Keratinocyte (primary cell): Measurements from ENCODE around the gene TECRL. TPM values are rescaled to one million over a fixed set of nuclear protein-coding genes. Genes with fewer than 3 reads are reported as not detected.

Experiments
- DNase-seq: peaks from one replicate; pipeline ENCODE4 v3.0.0-alpha.2; 2011; ENCODE audit warnings: low read depth, missing footprints, low spot score
- FAIRE-seq: peaks from 2 replicates; lab custom pipeline; 2011; peaks lifted over from hg19 to GRCh38; lab: Jason Lieb, UNC
- H2AFZ ChIP-seq: 2 replicates; pipeline ENCODE4 v1.6.0; 2012; ENCODE audit warnings: low read length, control low read depth, inconsistent platforms; ENCODE audit not compliant: control insufficient read depth
- H3K27ac ChIP-seq: 2 replicates; pipeline ENCODE4 v1.5.1; 2011; ENCODE audit warnings: low read length; ENCODE audit not compliant: control insufficient read depth, insufficient read depth
- H3K27me3 ChIP-seq: 3 replicates; pipeline ENCODE4 v1.6.0; 2011; ENCODE audit warnings: low read length; ENCODE audit not compliant: control insufficient read depth, insufficient read depth; ENCODE audit errors: extremely low read depth
- H3K36me3 ChIP-seq, 2 experiments: 2 replicates in 1 of 2; 3 replicates in 1 of 2; pipeline ENCODE4 v1.5.1; 2011; ENCODE audit warnings: low read length in 2 of 2, mild to moderate bottlenecking in 1 of 2; ENCODE audit not compliant: control insufficient read depth in 2 of 2, insufficient read depth in 2 of 2; ENCODE audit errors: extremely low read depth in 1 of 2
- H3K4me1 ChIP-seq: 3 replicates; pipeline ENCODE4 v1.5.1; 2011; ENCODE audit warnings: low read length; ENCODE audit not compliant: control insufficient read depth, insufficient read depth; ENCODE audit errors: extremely low read depth
- H3K4me2 ChIP-seq: 3 replicates; pipeline ENCODE4 v1.6.0; 2011; ENCODE audit warnings: low read depth, low read length; ENCODE audit not compliant: control insufficient read depth, insufficient read depth; ENCODE audit errors: extremely low read depth
- H3K4me3 ChIP-seq, 3 experiments: fragments of 200-600 bp in 1 of 3; sonication (generic) in 1 of 3; 2 replicates in 2 of 3; 3 replicates in 1 of 3; pipeline ENCODE4 v1.5.1; 2011 to 2016; ENCODE audit warnings: low read length in 3 of 3, mild to moderate bottlenecking in 3 of 3, control low read depth in 2 of 3, inconsistent platforms in 1 of 3, low read depth in 1 of 3, mixed read lengths in 1 of 3, mixed run types in 1 of 3, moderate library complexity in 1 of 3; ENCODE audit not compliant: control insufficient read depth in 2 of 3, insufficient read depth in 2 of 3; ENCODE audit errors: extremely low read depth in 1 of 3
- H3K79me2 ChIP-seq: 2 replicates; pipeline ENCODE4 v1.6.0; 2012; ENCODE audit warnings: low read length; ENCODE audit not compliant: control insufficient read depth, insufficient read depth
- H3K9ac ChIP-seq: 3 replicates; pipeline ENCODE4 v1.6.0; 2011; ENCODE audit warnings: low read length; ENCODE audit not compliant: control insufficient read depth, insufficient read depth; ENCODE audit errors: extremely low read depth
- H3K9me1 ChIP-seq: 3 replicates; pipeline ENCODE4 v1.6.0; 2011; ENCODE audit warnings: low read length; ENCODE audit not compliant: control insufficient read depth, insufficient read depth; ENCODE audit errors: extremely low read depth
- H3K9me3 ChIP-seq: 2 replicates; pipeline ENCODE4 v1.5.1; 2012; ENCODE audit warnings: low read depth, low read length; ENCODE audit not compliant: control insufficient read depth
- H4K20me1 ChIP-seq: 3 replicates; pipeline ENCODE4 v1.6.0; 2011; ENCODE audit warnings: low read length; ENCODE audit not compliant: control insufficient read depth, insufficient read depth; ENCODE audit errors: extremely low read depth
- EZH2 ChIP-seq: IDR thresholded peaks from one replicate; pipeline ENCODE4 v1.6.1; 2012; ENCODE audit warnings: inconsistent platforms, mild to moderate bottlenecking, low read length, moderate library complexity
- dilution Hi-C: fragments of 300-500 bp; cut with MboI; formaldehyde crosslinking; loops from one replicate; pipeline ENCODE4 v1.7.0; 2020; ENCODE audit warnings: low sequenced_read_pairs; ENCODE audit not compliant: extremely low pct_ligation_motif_present
- polyA plus RNA-seq, 5 experiments: library from polyadenylated mRNA; depleted of rRNA in 3 of 5; stranded (reverse) in 3 of 5; stranded (forward) in 1 of 5; unstranded in 1 of 5; fragments of >200 nt; gene quantifications; 1 replicate in 1 of 5; 2 replicates in 3 of 5; 3 replicates in 1 of 5; pipeline versions ENCODE4 v1.2.1 to v1.2.3, GENCODE V29; 2011 to 2012; ENCODE audit warnings: missing spikeins in 2 of 5, low read depth in 1 of 5, low replicate concordance in 1 of 5
- TF ChIP-seq, protein P1 (sequence below), 3 experiments: IDR thresholded peaks in 1 of 3; conservative IDR thresholded peaks in 1 of 3; optimal IDR thresholded peaks in 1 of 3; 2 replicates in 2 of 3; 3 replicates in 1 of 3; pipeline versions ENCODE3 to v1.5.1; 2011; ENCODE audit warnings: low read length in 3 of 3, mild to moderate bottlenecking in 3 of 3, moderate library complexity in 2 of 3, control low read depth in 1 of 3, inconsistent platforms in 1 of 3; ENCODE audit not compliant: insufficient read depth in 2 of 3; ENCODE audit errors: extremely low read depth in 1 of 3

The TECRL gene
- polyA plus RNA-seq, 1 donor (not counting 4 experiments of a cell fraction or from before 2014, with no cell fraction given): not detected

DNA sequence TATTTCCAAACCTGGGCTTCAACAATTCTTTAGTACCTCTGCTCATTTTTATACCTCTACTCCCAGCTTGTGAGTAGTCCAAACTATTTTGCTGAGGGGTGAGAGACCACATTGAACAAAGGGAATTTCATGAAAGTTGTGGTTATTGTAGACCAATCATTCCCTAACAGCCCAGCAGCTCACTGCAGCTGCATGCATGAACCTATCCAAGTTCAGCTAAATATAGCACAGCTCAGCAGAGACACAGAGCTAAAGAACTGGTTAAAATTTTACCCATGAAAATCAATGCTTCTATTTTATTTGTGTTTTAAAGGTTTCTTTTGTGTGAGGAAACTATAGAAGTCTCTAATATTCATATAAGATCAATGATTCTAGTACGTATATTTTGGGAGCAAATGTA, 82.7 kb downstream of the TECRL start:
- no peak for FAIRE-seq
- Histone ChIP-seq H3K4me3 (no peak overlapping the region), H4K20me1 (no peaks in the 10 kb centered on the region), H3K4me1 (no peaks in the 10 kb centered on the region), H3K79me2 (no peaks in the 10 kb centered on the region), H3K36me3 (no peaks in the 10 kb centered on the region), H3K27me3 (no peaks in the 10 kb centered on the region), H3K27ac (no peak overlapping the region), H3K9me3 (peaks cover 2% of the 10 kb centered on the region), H3K9me1 (no peaks in the 10 kb centered on the region), H3K4me2 (no peak overlapping the region), H3K9ac (no peak overlapping the region), H2AFZ (no peak overlapping the region)
- dilution Hi-C loops: no loop called here
- DNase-seq: no peak
- TF ChIP-seq, protein P1, sequence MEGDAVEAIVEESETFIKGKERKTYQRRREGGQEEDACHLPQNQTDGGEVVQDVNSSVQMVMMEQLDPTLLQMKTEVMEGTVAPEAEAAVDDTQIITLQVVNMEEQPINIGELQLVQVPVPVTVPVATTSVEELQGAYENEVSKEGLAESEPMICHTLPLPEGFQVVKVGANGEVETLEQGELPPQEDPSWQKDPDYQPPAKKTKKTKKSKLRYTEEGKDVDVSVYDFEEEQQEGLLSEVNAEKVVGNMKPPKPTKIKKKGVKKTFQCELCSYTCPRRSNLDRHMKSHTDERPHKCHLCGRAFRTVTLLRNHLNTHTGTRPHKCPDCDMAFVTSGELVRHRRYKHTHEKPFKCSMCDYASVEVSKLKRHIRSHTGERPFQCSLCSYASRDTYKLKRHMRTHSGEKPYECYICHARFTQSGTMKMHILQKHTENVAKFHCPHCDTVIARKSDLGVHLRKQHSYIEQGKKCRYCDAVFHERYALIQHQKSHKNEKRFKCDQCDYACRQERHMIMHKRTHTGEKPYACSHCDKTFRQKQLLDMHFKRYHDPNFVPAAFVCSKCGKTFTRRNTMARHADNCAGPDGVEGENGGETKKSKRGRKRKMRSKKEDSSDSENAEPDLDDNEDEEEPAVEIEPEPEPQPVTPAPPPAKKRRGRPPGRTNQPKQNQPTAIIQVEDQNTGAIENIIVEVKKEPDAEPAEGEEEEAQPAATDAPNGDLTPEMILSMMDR (optimal IDR thresholded peaks at IDR 0.05 in 1 of 3, IDR thresholded peaks at IDR 0.05 in 1 of 3, conservative IDR thresholded peaks at IDR 0.05 in 1 of 3; ENCODE audit: extremely low read depth in 1 of 3, insufficient read depth in 2 of 3, low read length in 3 of 3): no peak
- TF ChIP-seq EZH2: no peak

DNA sequence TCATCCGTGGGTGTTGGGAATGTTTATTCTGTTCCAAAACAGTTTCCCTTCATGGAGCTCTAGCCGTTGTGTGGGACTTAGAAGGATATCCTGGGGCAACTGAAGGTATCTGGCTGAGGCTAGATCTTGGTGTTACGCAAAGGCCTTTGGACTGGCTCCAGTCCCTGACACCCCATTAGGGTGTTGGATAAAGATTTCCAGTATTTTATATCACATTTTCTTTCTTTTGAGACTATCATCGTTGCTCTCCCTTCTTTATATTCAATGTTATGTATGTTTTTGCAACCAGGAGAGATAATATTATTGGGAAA, 103.0 kb downstream of the TECRL start:
- Histone ChIP-seq H3K27me3 (no peaks in the 10 kb centered on the region), H3K27ac (no peak overlapping the region), H3K9me1 (no peaks in the 10 kb centered on the region), H3K4me1 (no peaks in the 10 kb centered on the region), H3K79me2 (no peaks in the 10 kb centered on the region), H3K9me3 (no peaks in the 10 kb centered on the region), H2AFZ (no peak overlapping the region), H3K4me3 (no peak overlapping the region), H4K20me1 (no peaks in the 10 kb centered on the region), H3K4me2 (no peak overlapping the region), H3K36me3 (no peaks in the 10 kb centered on the region), H3K9ac (no peak overlapping the region)
- FAIRE-seq: no peak
- dilution Hi-C loops: no loop called here
- TF ChIP-seq, protein P1 (optimal IDR thresholded peaks at IDR 0.05 in 1 of 3, IDR thresholded peaks at IDR 0.05 in 1 of 3, conservative IDR thresholded peaks at IDR 0.05 in 1 of 3; ENCODE audit: extremely low read depth in 1 of 3, insufficient read depth in 2 of 3, low read length in 3 of 3): no peak
- TF ChIP-seq EZH2: no peak
- DNase-seq: no peak
